GM19397 (cell line): ENCODE measurements around the gene GRK2.

Experiments
- ATAC-seq: cut with Tn5 transposase; IDR thresholded peaks from one replicate; pipeline ENCODE4 v1.9.1; 2021; ENCODE audit warnings: mild to moderate bottlenecking, moderate library complexity; ENCODE audit not compliant: unreplicated experiment

The GRK2 gene

GRCh38 chr11:67280788-67281551, 14.7 kb downstream of the GRK2 start:
- ATAC-seq: no peak

DNA sequence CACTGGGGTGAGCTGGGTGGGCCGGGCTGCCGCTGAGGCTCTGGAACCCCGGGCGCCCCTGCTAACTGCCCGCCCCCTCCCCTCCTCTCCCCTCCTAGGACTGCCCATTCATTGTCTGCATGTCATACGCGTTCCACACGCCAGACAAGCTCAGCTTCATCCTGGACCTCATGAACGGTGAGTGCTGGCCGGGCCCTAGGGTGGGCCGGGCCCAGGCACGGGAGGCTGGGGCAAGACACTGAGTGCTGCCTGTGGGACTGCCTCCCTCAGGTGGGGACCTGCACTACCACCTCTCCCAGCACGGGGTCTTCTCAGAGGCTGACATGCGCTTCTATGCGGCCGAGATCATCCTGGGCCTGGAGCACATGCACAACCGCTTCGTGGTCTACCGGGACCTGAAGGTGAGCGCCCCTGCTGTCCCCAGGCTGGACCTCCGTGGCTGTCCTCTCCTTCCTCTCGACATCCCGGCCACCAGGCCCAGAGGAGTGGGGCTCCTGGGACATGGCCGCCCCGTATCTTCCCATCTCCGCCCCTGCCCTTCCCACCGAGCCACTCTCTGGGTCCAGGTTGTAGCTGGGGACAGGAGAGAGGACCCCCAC, 15.4 kb downstream of the GRK2 start:
- no peak for ATAC-seq

- ATAC-seq: no peak
Measured at GRCh38 chr11:67282155-67282875, 16.0 kb downstream of the GRK2 start.

DNA sequence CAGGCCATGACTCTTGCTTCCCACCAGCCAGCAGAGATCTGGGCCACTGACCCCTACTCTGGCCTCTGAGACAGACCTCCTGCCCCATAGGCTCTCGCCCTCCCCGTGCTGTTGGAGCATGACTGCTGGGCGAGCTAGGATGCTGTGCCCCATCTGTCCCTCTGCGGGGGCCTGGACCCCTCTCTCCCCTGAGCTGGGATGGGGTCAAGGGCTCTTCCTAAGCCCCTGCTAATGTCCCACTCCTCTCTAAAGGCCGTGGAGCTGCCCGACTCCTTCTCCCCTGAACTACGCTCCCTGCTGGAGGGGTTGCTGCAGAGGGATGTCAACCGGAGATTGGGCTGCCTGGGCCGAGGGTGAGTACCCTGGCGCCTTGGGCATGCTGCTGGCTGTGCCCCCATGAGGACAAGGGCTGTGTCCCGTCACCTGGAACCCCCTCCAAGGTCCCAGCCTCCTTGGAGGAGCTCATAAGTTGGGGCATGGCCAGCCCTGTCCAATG, 16.7 kb downstream of the GRK2 start:
- ATAC-seq: no peak

DNA sequence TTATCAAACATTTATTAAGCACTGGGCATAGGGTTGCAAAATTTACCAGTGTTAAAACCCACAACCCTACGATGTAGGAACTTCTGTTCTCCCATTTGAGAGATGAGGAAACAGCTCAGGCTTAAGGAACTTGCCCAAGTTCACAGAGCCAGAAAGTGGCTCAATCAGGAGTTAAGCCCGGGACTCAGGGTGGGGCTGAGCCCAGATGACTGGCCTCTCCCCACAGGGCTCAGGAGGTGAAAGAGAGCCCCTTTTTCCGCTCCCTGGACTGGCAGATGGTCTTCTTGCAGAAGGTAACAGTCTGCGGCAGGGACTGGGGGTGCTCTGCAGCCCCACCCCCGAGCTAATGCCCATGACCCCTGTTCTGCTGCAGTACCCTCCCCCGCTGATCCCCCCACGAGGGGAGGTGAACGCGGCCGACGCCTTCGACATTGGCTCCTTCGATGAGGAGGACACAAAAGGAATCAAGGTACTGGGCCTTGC, 17.2 kb downstream of the GRK2 start:
- ATAC-seq: no peak

DNA sequence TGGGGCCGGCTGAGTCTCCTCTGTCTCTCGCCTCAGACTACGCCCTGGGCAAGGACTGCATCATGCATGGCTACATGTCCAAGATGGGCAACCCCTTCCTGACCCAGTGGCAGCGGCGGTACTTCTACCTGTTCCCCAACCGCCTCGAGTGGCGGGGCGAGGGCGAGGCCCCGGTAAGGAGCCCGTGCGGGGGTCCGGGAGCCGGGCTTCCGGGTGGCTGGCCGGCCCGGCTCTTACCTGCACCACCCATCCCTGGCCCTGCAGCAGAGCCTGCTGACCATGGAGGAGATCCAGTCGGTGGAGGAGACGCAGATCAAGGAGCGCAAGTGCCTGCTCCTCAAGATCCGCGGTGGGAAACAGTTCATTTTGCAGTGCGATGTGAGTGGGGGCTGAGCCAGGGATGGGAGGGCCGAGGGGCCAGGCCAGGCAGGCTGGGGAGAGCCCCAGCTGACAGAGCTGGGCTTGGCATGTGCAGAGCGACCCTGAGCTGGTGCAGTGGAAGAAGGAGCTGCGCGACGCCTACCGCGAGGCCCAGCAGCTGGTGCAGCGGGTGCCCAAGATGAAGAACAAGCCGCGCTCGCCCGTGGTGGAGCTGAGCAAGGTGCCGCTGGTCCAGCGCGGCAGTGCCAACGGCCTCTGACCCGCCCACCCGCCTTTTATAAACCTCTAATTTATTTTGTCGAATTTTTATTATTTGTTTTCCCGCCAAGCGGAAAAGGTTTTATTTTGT, 18.7 kb downstream of the GRK2 start:
- ATAC-seq: no peak

DNA sequence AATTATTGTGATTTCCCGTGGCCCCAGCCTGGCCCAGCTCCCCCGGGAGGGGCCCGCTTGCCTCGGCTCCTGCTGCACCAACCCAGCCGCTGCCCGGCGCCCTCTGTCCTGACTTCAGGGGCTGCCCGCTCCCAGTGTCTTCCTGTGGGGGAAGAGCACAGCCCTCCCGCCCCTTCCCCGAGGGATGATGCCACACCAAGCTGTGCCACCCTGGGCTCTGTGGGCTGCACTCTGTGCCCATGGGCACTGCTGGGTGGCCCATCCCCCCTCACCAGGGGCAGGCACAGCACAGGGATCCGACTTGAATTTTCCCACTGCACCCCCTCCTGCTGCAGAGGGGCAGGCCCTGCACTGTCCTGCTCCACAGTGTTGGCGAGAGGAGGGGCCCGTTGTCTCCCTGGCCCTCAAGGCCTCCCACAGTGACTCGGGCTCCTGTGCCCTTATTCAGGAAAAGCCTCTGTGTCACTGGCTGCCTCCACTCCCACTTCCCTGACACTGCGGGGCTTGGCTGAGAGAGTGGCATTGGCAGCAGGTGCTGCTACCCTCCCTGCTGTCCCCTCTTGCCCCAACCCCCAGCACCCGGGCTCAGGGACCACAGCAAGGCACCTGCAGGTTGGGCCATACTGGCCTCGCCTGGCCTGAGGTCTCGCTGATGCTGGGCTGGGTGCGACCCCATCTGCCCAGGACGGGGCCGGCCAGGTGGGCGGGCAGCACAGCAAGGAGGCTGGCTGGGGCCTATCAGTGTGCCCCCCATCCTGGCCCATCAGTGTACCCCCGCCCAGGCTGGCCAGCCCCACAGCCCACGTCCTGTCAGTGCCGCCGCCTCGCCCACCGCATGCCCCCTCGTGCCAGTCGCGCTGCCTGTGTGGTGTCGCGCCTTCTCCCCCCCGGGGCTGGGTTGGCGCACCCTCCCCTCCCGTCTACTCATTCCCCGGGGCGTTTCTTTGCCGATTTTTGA, 19.5 kb downstream of the GRK2 start:
- ATAC-seq: no peak

- ATAC-seq: no peak
Measured at GRCh38 chr11:67286621-67287333, 20.5 kb downstream of the GRK2 start.

DNA sequence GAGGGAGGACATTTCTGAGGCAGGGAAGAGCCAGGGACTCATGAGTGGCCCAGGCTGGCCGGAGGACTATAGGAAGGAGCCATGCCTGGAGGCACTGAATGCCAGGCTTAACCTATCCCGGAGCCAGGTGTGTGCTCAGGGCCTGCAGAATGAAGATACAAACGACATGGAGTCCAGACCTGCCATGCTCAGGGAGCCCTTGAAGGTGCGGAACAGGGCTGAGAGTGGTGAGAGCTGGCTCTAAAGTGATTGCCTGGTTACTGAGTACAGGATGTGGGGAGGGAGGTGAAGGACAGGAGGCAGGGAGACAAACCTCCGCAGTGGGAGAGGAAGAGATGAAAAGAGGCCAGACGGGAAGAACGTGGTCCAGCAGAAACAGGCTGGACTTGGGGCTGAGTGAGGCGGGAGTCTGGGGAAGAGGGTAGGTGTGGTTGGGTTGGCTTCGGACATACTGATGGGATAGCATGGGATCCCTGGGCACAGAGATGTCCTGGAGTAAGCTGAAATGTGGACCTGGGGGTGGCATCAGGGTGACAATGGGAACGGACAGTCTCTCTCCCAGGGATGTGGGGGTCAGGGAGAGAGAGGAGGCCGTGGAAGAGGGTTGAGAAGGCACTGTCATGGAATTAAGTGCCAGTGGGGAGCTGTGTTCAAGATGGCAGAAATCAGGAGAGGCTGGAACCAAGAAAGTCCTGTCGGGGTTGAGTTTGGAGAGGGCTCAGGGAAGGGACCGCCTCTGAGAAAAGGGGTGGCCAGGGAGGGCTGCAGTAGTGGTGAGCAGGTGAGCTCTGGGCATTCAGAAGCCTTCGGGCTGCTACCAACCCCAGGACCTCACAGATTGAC, 21.3 kb downstream of the GRK2 start:
- no peak for ATAC-seq

- no peak for ATAC-seq
Measured at GRCh38 chr11:67288198-67288451, 21.9 kb downstream of the GRK2 start.

DNA sequence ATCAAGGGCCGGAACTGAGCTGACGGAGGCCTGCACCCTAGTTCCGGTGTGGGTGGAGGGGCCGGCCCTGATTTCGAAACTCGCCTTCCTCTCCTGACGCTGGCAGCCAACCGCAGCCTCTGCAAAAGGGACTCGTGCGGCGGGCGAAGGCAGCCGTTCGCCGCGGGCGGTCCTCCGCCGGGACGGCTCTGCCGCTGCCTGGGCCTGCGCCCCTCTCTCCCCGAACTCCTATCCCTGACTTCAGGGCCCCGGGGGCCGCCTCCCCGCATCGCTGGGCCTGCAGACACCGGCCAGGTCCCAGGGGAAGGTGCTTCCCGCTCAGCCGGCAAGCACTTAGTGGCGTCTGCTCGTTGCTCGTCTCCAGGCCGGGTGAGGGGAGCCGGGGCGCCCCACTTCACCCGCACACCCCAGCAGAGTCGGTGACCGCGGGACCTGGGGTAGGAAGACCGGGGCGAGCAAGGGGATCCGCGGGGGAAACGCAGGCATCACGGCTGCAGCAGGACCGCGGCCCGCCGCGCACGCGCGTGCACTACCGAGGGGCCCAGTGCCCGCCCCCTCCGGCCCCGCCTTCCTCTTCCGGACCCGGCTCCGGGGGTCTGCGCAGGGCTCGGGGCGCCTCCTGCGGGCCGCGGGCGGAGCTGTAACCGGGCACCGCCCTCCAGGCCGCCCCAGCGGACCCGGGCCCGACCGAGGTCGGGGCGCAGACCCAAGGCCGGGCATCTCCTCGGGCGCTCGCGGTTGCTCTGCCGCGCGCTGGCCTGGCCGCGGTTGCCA, 22.4 kb downstream of the GRK2 start:
- peak; percentile 60 for ATAC-seq

DNA sequence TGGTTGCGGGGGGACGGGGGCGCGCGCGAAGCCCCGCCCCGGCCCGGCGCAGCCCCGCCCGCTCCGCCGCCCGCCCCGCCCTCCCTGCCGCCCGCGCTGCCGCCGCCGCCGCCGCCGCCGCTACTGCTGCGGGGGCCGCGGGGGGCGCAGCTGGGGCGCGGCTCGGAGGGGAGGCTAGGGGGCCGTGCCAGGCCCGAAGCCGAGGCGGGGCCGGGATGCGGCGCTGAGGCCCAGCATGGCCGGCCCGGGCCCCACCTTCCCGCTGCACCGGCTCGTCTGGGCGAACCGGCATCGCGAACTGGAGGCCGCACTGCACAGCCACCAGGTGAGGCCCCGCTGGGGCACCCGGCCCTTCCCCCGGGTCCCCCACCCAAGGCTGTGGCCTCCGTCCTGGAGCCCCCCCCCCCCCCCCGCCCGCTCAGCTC, 23.0 kb downstream of the GRK2 start, which contains the start of gene ANKRD13D:
TSS of gene ANKRD13D (plus strand) at position 78 of the 425 bp plus-strand sequence. CDS start at position 236, 158 bp downstream.
- no peak for ATAC-seq

DNA sequence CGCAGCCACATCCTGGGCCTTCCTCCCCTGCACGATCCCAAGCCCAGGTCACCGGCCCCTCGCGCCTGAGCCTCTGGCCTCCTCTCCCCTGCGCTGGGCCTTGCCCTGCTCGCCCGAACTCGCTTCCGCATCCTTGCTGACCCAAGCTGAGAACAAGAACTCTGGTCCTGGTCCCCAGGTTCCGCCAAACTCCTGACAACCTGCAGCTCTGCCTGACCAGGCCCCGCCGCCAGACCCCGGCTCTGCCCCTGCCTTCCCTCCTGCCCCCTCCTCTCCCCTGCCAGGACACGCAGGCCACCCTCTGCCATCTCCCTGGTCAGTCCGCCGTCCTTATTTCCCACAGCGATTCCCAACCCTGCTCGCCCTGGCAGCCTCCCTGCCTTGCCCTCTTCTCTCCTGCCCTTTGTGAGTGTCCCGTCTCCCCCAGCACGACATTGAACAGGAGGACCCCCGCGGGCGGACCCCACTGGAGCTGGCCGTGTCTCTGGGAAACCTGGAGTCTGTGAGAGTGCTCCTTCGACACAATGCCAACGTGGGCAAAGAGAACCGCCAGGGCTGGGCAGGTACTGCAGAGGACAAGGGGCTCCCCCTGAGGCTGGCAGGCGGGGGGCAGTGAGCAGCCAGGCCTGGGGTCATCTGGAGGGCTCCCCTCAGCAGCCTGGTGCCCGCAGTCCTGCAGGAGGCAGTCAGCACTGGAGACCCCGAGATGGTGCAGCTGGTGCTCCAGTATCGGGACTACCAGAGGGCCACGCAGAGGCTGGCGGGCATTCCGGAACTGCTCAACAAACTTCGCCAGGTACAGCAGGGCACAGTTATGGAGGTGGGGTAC, 23.6 kb downstream of the GRK2 start:
- no peak for ATAC-seq

GRCh38 chr11:67290801-67291200, 24.5 kb downstream of the GRK2 start:
- no peak for ATAC-seq

- no peak for ATAC-seq
Measured at GRCh38 chr11:67291481-67292381, 25.5 kb downstream of the GRK2 start.

GRCh38 chr11:67292671-67293070, 26.4 kb downstream of the GRK2 start:
- no peak for ATAC-seq
